IMR-90 (cell line): ENCODE results near the gene STAT1. TPM values are rescaled to one million over a fixed set of nuclear protein-coding genes. Genes with fewer than 3 reads are reported as not detected.
A peak's percentile ranks its signal among the peaks of the same experiment; 100 is the strongest.

Source experiments
- ATAC-seq: fragments of 200-7000 bp; cut with Tn5 transposase; 2 replicates; pipeline ENCODE4 v1.9.1; 2020; ENCODE audit warnings: low read depth, mild to moderate bottlenecking, moderate library complexity
- BruUV-seq: library from RNA; stranded (reverse); fragments of 400-500 nt; replicated peaks from 2 replicates; lab custom pipeline; 2021; lab: Mats Ljungman, UMichigan
- CTCF ChIA-PET: fragments of 300-600 bp; formaldehyde crosslinking; extraction: SDS; loops from one replicate; lab custom pipeline; 2021; ENCODE audit warnings: antibody characterized with exemption; lab: Yijun Ruan, JAX
- POLR2A ChIA-PET: fragments of 300-600 bp; sonication (Branson Sonifier 250); formaldehyde crosslinking; loops from one replicate; lab custom pipeline; 2022; ENCODE audit warnings: antibody characterized with exemption; ENCODE audit not compliant: unreplicated experiment; lab: Charles Lee
- DNase-seq: peaks from one replicate; pipeline ENCODE4 v3.0.0; 2013
- H2AFZ ChIP-seq: replicated peaks from 2 replicates; pipeline ENCODE3; 2013; ENCODE audit warnings: low read length, mild to moderate bottlenecking; ENCODE audit not compliant: poor library complexity
- H2AK5ac ChIP-seq: 2 replicates; pipeline ENCODE4 v1.6.1; 2013; ENCODE audit warnings: low read depth, low read length, inconsistent platforms
- H2AK9ac ChIP-seq: replicated peaks from 2 replicates; pipeline ENCODE3; 2013; ENCODE audit warnings: mild to moderate bottlenecking, low read depth, low read length, moderate library complexity; ENCODE audit not compliant: poor library complexity
- H2BK120ac ChIP-seq: 2 replicates; pipeline ENCODE4 v1.6.1; 2013; ENCODE audit warnings: low read depth, low read length, inconsistent platforms
- H2BK15ac ChIP-seq: 3 replicates; pipeline ENCODE4 v1.6.1; 2013; ENCODE audit warnings: low read depth, low read length, inconsistent platforms
- H2BK20ac ChIP-seq: 2 replicates; pipeline ENCODE4 v1.6.1; 2013; ENCODE audit warnings: low read depth, mild to moderate bottlenecking, inconsistent platforms, low read length, moderate library complexity
- H2BK5ac ChIP-seq: 2 replicates; pipeline ENCODE4 v1.6.1; 2013; ENCODE audit warnings: mild to moderate bottlenecking, low read depth, low read length, inconsistent platforms; ENCODE audit not compliant: poor library complexity, severe bottlenecking
- H3K14ac ChIP-seq: replicated peaks from 2 replicates; pipeline ENCODE4 v1.6.1; 2013; ENCODE audit warnings: low read depth, low read length, inconsistent platforms
- H3K18ac ChIP-seq: 2 replicates; pipeline ENCODE4 v1.6.1; 2013; ENCODE audit warnings: low read depth, low read length, control low read depth
- H3K23ac ChIP-seq: 2 replicates; pipeline ENCODE4 v1.6.1; 2013; ENCODE audit warnings: low read depth, low read length, inconsistent platforms
- H3K27ac ChIP-seq: 2 replicates; pipeline ENCODE4 v1.5.1; 2013; ENCODE audit warnings: mild to moderate bottlenecking, control low read depth, low read length; ENCODE audit not compliant: insufficient read depth
- H3K27me3 ChIP-seq: 2 replicates; pipeline ENCODE4 v1.6.1; 2013; ENCODE audit warnings: low read length; ENCODE audit not compliant: control insufficient read depth, insufficient read depth
- H3K36me3 ChIP-seq: 2 replicates; pipeline ENCODE4 v1.6.1; 2013; ENCODE audit warnings: low read length, mixed read lengths; ENCODE audit not compliant: control insufficient read depth, insufficient read depth
- H3K4ac ChIP-seq: 2 replicates; pipeline ENCODE4 v1.6.1; 2013; ENCODE audit warnings: low read depth, low read length, inconsistent platforms
- H3K4me1 ChIP-seq: 2 replicates; pipeline ENCODE4 v1.6.1; 2013; ENCODE audit warnings: low read length, mixed read lengths; ENCODE audit not compliant: control insufficient read depth, insufficient read depth
- H3K4me2 ChIP-seq: 2 replicates; pipeline ENCODE4 v1.6.1; 2013; ENCODE audit warnings: low read depth, mild to moderate bottlenecking, control low read depth, low read length, moderate library complexity
- H3K4me3 ChIP-seq: 2 replicates; pipeline ENCODE4 v1.5.1; 2013; ENCODE audit warnings: low read depth, mild to moderate bottlenecking, control low read depth, low read length, moderate library complexity; ENCODE audit not compliant: insufficient read depth
- H3K56ac ChIP-seq: 2 replicates; pipeline ENCODE4 v1.6.1; 2013; ENCODE audit warnings: low read length, inconsistent platforms; ENCODE audit not compliant: insufficient read depth; ENCODE audit errors: extremely low read depth
- H3K79me1 ChIP-seq, 2 experiments: 2 replicates each; pipeline ENCODE4 v1.6.1; 2013; ENCODE audit warnings: low read length in 2 of 2, inconsistent platforms in 1 of 2, low read depth in 1 of 2
- H3K9ac ChIP-seq: 2 replicates; pipeline ENCODE4 v1.6.1; 2013; ENCODE audit warnings: low read depth, low read length, control low read depth
- H3K9me1 ChIP-seq: 2 replicates; pipeline ENCODE4 v1.6.1; 2013; ENCODE audit warnings: low read length, inconsistent platforms; ENCODE audit not compliant: insufficient read depth
- H3K9me3 ChIP-seq: 2 replicates; pipeline ENCODE4 v1.6.1; 2013; ENCODE audit warnings: low read length; ENCODE audit not compliant: control insufficient read depth, insufficient read depth
- H4K20me1 ChIP-seq: 2 replicates; pipeline ENCODE4 v1.6.1; 2013; ENCODE audit warnings: low read length, inconsistent platforms; ENCODE audit not compliant: insufficient read depth
- H4K5ac ChIP-seq: 2 replicates; pipeline ENCODE4 v1.6.1; 2013; ENCODE audit warnings: mild to moderate bottlenecking, low read depth, low read length, control low read depth
- H4K8ac ChIP-seq, 2 experiments: 2 replicates each; pipeline ENCODE4 v1.6.1; 2013; ENCODE audit warnings: low read depth in 2 of 2, low read length in 2 of 2, control low read depth in 1 of 2, inconsistent platforms in 1 of 2
- H4K91ac ChIP-seq: 2 replicates; pipeline ENCODE4 v1.6.1; 2013; ENCODE audit warnings: low read depth, low read length, inconsistent platforms; ENCODE audit not compliant: insufficient read depth
- BHLHE40 ChIP-seq: fragments of 150-350 bp; IDR thresholded peaks from 2 replicates; pipeline ENCODE4 v1.6.1; 2016; ENCODE audit warnings: mild to moderate bottlenecking, low read depth, low read length
- CEBPB ChIP-seq: IDR thresholded peaks from 2 replicates; pipeline ENCODE4 v1.6.1; 2012; ENCODE audit warnings: low read depth, low read length, improper control_type of control experiment
- CHD1 ChIP-seq: IDR thresholded peaks from 2 replicates; pipeline ENCODE4 v1.6.1; 2012; ENCODE audit warnings: low read depth, low read length, improper control_type of control experiment
- FOS ChIP-seq: fragments of 150-350 bp; IDR thresholded peaks from 2 replicates; pipeline ENCODE4 v1.6.1; 2016; ENCODE audit warnings: low read depth, low read length
- MAFK ChIP-seq: IDR thresholded peaks from 2 replicates; pipeline ENCODE4 v1.6.1; 2012; ENCODE audit warnings: low read depth, low read length, improper control_type of control experiment
- NFE2L2 ChIP-seq: fragments of 150-350 bp; IDR thresholded peaks from 2 replicates; pipeline ENCODE4 v1.6.1; 2016; ENCODE audit warnings: low read depth, mild to moderate bottlenecking, low read length
- POLR2A ChIP-seq: IDR thresholded peaks from 2 replicates; pipeline ENCODE4 v1.6.1; 2012; ENCODE audit warnings: mild to moderate bottlenecking, low read depth, low read length
- RAD21 ChIP-seq: IDR thresholded peaks from 2 replicates; pipeline ENCODE4 v1.6.1; 2012; ENCODE audit warnings: low read length, improper control_type of control experiment
- SMC3 ChIP-seq: fragments of 150-350 bp; IDR thresholded peaks from 2 replicates; pipeline ENCODE4 v1.6.1; 2016; ENCODE audit warnings: low read depth, mild to moderate bottlenecking, antibody characterized with exemption, low read length, moderate library complexity
- WGBS, 2 experiments: methylation state at CpG; one replicate each; pipeline versions ENCODE4 v1.1.5 to v1.1.7; 2013; ENCODE audit warnings: missing lambda C conversion rate in 2 of 2; ENCODE audit not compliant: insufficient read length in 1 of 2; ENCODE audit errors: extremely low coverage in 2 of 2; 5-methylcytosine and 5-hydroxymethylcytosine counted together
- dilution Hi-C: fragments of 300-500 bp; cut with HindIII; formaldehyde crosslinking; loops from one replicate; pipeline ENCODE4 v1.14.3; 2018; ENCODE audit warnings: low sequenced_read_pairs; ENCODE audit not compliant: unreplicated experiment
- in situ Hi-C: fragments of 300-500 bp; cut with MboI; formaldehyde crosslinking; loops from 3 replicates; pipeline ENCODE4 v1.14.3; 2019; ENCODE audit warnings: low sequenced_read_pairs, inconsistent platforms, mixed read lengths
- intact Hi-C: fragments of 100-400 bp; cut with micrococcal nuclease; formaldehyde crosslinking; loops from 2 replicates; pipeline ENCODE4 v1.10.0; 2022
- polyA plus RNA-seq, 3 experiments: library from polyadenylated mRNA; depleted of rRNA; stranded (reverse); fragments of >200 nt; gene quantifications; 2 replicates each; pipeline ENCODE4 v1.2.3, GENCODE V29; 2012; ENCODE audit warnings: low replicate concordance in 1 of 3
- total RNA-seq: library from RNA; depleted of rRNA; stranded (reverse); fragments of >200 nt; gene quantifications from 2 replicates; pipeline ENCODE4 v1.2.3, GENCODE V29; 2012
- TF ChIP-seq, protein P1 (sequence below): fragments of 150-350 bp; IDR thresholded peaks from 2 replicates; pipeline ENCODE4 v1.6.1; 2017; ENCODE audit warnings: mild to moderate bottlenecking, antibody characterized with exemption, low read length, low read depth
- TF ChIP-seq, protein P2 (sequence below): fragments of 150-350 bp; IDR thresholded peaks from 2 replicates; pipeline ENCODE4 v1.6.1; 2016; ENCODE audit warnings: low read depth, mild to moderate bottlenecking, low read length, moderate library complexity, borderline replicate concordance

Gene STAT1
- total and polyA plus RNA-seq, 2 of the 4 experiments (the other 2 are of a cell fraction), result 43.2 to 67.9 TPM

DNA sequence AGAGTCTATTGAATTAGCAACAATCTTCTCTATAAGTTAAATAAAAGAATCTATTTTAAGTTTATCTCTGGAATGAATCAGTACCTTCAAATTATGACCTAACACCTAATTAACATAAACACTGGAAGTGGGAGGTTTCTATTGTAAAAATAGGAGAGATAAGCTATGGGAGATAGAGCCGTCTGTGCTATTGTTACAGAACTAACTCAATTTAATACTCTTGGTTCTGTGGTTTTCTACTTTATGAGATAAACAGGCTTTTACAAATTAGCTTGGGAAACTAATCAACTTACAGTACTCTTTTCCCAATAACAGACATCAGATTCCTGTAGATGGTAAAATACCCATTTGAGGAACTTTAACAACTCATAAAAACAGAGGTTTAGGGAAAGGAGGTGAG is 25.6 kb upstream of the STAT1 start:
- BruUV-seq, result no TSS peak
- Histone ChIP-seq H4K5ac (no peak overlapping the region), H3K23ac (no peak overlapping the region), H3K36me3 (no peaks in the 10 kb centered on the region), H4K20me1 (no peaks in the 10 kb centered on the region), H2BK20ac (no peak overlapping the region), H3K9me3 (peaks cover 3% of the 10 kb centered on the region), H3K4me3 (no peak overlapping the region), H2AK9ac (no peak overlapping the region), H2AFZ (no peak overlapping the region), H3K4me1 (peaks cover 16% of the 10 kb centered on the region), H3K14ac (no peak overlapping the region), H3K4me2 (no peak overlapping the region), H4K91ac (no peak overlapping the region), H3K79me1 (no peaks in the 10 kb centered on the region), H3K18ac (no peak overlapping the region), H3K27me3 (no peaks in the 10 kb centered on the region), H2BK5ac (no peak overlapping the region), H4K8ac (no peak overlapping the region), H3K9ac (no peak overlapping the region), H2AK5ac (no peak overlapping the region), H3K9me1 (peaks cover 13% of the 10 kb centered on the region), H3K27ac (no peak overlapping the region), H3K4ac (no peak overlapping the region), H2BK120ac (no peak overlapping the region), H3K56ac (no peak overlapping the region), H2BK15ac (peak overlapping the region; percentile 40; the same call in 2 of the 3 replicates)
- TF ChIP-seq NFE2L2, result no peak
- TF ChIP-seq RAD21, result no peak
- TF ChIP-seq, protein P1, sequence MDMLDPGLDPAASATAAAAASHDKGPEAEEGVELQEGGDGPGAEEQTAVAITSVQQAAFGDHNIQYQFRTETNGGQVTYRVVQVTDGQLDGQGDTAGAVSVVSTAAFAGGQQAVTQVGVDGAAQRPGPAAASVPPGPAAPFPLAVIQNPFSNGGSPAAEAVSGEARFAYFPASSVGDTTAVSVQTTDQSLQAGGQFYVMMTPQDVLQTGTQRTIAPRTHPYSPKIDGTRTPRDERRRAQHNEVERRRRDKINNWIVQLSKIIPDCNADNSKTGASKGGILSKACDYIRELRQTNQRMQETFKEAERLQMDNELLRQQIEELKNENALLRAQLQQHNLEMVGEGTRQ, result no peak
- no peak for TF ChIP-seq FOS
- no peak for TF ChIP-seq SMC3
- TF ChIP-seq CHD1, result no peak
- TF ChIP-seq, protein P2, sequence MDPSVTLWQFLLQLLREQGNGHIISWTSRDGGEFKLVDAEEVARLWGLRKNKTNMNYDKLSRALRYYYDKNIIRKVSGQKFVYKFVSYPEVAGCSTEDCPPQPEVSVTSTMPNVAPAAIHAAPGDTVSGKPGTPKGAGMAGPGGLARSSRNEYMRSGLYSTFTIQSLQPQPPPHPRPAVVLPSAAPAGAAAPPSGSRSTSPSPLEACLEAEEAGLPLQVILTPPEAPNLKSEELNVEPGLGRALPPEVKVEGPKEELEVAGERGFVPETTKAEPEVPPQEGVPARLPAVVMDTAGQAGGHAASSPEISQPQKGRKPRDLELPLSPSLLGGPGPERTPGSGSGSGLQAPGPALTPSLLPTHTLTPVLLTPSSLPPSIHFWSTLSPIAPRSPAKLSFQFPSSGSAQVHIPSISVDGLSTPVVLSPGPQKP, result no peak
- TF ChIP-seq CEBPB, result no peak
- no peak for TF ChIP-seq POLR2A
- TF ChIP-seq MAFK, result no peak
- no peak for TF ChIP-seq BHLHE40
- ATAC-seq (no peak), DNase-seq (no peak)
- ChIA-PET CTCF (interaction anchor here (1.2 kb wide), 1 partner anchor 116 kb away, joined by 3 read pairs; no protein-coding TSS in a partner anchor), POLR2A (interaction anchor here (0.5 kb wide), 1 partner anchor 10 kb away, joined by 12 read pairs; no protein-coding TSS in a partner anchor)
- dilution Hi-C loops, result no loop called here
- no CpG with 5 or more reads among the region's 1 CpG for WGBS, 2 experiments
- intact Hi-C loops, result no loop called here
- in situ Hi-C loops, result no loop called here
